ENCODE results near the gene TBCK. TPM values are rescaled to one million over a fixed set of nuclear protein-coding genes. Genes with fewer than 3 reads are reported as not detected.

TBCK gene
- total and polyA plus RNA-seq, 8 donors: 36.1 to 60.0 (median 46.2) TPM

DNA sequence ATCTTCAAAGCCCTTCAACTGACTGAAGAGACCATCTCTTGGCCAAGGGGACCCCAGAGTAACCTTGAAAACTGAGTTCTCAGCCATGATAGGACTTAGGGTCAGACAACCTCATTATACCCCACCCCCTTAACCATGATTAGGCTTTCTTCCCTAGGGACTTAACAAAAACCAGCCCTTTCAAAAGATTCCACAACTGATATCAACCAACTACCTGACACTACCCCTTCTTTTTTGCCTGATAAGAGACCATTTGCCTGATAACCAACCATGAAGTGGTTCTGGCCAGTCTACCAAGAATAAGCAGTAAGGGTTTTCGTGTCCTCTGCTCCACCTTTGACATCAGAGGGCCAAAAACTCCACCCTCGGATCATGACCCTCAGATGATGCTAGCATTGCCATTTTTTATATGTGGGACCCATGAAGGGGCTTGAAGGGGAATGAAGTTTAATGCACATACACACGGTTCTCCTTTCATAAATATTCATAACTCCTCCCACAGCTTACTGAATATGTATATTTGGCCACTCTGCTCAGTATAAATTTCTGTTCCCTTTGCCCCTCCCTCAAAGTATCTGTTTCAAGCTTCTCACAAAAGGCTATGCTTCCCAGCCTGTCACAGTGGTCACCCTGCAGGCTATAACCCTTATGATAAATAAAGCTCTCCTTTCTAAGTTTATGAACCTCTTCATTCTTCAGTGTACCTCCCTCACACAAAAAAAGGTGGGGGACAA is 12.3 kb downstream of the TBCK start:
- H3K36me3 ChIP-seq: peaks cover 0 to 20% of the 10 kb centered on the region in 2 donors
- no peaks in the 10 kb centered on the region for H3K27me3 ChIP-seq
- ATAC-seq (no peak), DNase-seq (no peak)
- H3K4me3 ChIP-seq: no peak overlapping the region
- intact Hi-C loops (cut with DNase I): no loop called here
- H3K27ac ChIP-seq: no peak overlapping the region
- no peaks in the 10 kb centered on the region for H3K4me1 ChIP-seq
- TF ChIP-seq, protein P1, sequence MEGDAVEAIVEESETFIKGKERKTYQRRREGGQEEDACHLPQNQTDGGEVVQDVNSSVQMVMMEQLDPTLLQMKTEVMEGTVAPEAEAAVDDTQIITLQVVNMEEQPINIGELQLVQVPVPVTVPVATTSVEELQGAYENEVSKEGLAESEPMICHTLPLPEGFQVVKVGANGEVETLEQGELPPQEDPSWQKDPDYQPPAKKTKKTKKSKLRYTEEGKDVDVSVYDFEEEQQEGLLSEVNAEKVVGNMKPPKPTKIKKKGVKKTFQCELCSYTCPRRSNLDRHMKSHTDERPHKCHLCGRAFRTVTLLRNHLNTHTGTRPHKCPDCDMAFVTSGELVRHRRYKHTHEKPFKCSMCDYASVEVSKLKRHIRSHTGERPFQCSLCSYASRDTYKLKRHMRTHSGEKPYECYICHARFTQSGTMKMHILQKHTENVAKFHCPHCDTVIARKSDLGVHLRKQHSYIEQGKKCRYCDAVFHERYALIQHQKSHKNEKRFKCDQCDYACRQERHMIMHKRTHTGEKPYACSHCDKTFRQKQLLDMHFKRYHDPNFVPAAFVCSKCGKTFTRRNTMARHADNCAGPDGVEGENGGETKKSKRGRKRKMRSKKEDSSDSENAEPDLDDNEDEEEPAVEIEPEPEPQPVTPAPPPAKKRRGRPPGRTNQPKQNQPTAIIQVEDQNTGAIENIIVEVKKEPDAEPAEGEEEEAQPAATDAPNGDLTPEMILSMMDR (IDR thresholded peaks at IDR 0.05): no peak
- H3K9me3 ChIP-seq: no peaks in the 10 kb centered on the region

DNA sequence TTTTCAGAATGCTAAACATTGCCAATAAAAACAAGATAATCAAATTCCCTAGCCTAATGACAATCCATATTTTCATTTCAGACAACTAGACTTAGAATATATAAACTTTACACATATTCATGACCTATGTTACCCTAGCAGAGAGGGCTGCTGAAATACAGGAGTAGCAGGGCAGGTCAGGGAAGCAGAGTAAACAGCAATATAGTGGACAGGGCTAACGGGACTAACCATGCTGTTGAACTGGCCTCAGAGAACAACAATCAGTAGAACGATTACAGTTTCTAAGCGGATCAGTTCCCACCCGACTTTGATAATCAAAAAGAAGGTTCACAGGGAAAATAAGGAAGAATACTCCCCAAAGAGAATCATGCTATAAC is 14.0 kb downstream of the TBCK start:
- H3K4me3 ChIP-seq: no peak overlapping the region
- no peak overlapping the region for H3K27ac ChIP-seq
- TF ChIP-seq, protein P1 (IDR thresholded peaks at IDR 0.05): no peak
- ATAC-seq (no peak), DNase-seq (no peak)
- H3K4me1 ChIP-seq: no peaks in the 10 kb centered on the region
- H3K27me3 ChIP-seq: no peaks in the 10 kb centered on the region
- no peaks in the 10 kb centered on the region for H3K9me3 ChIP-seq
- intact Hi-C loops (cut with DNase I): no loop called here
- H3K36me3 ChIP-seq: peaks cover 0 to 22% of the 10 kb centered on the region in 2 donors

DNA sequence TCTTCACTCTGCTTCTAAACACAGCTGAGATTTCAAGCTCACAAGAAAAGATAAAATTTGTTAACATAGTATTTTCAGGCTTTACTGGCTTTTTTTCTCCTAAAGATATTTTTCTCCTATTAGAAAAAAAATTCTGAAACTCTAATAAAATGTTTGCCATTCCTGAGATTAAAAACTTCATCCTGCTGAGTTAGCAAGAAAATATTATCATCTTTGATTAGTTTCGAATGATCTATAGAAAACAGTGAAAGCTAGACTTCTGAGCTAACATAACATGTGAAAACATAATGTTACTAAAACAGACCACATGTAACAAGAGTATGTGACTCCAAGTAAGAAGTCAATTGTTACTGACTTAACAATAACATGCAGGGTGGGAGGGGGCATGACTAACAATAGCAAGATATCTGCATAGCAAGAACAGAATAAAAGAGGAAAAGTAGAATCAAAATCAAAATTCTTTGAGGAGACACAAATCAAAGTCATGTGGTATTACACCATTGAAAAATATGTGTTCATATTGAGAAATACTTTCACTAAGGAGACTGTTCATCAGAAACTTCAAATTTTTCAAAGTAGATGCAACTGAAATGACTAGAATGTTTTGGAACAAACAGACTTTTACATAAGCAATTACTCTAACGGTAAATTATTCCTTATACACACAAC is 14.5 kb downstream of the TBCK start:
- Histone ChIP-seq H3K4me3 (no peak overlapping the region), H3K36me3 (peaks cover 0 to 22% of the 10 kb centered on the region in 2 donors), H3K27me3 (no peaks in the 10 kb centered on the region), H3K9me3 (no peaks in the 10 kb centered on the region), H3K27ac (no peak overlapping the region), H3K4me1 (no peaks in the 10 kb centered on the region)
- TF ChIP-seq, protein P1 (IDR thresholded peaks at IDR 0.05): no peak
- ATAC-seq (no peak), DNase-seq (no peak)
- intact Hi-C loops (cut with DNase I): no loop called here

DNA sequence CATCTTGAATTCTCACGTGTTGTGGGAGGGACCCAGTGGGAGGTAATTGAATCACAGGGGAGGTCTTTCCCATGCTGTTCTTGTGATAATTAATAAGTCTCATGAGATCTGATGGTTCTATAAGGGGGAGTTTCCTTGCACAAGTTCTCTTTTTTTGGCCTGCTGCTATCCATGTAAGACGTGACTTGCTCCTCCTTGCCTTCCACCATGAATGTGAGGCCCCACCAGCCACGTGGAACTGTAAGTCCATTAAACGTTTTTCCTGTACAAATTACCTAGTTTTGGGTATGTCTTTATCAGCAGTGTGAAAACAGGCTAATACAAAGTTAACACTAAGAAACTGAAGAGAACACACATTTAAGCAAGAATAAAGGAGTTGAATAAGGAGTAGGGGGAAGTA is 16.0 kb downstream of the TBCK start:
- Histone ChIP-seq H3K4me3 (no peak overlapping the region), H3K9me3 (no peaks in the 10 kb centered on the region), H3K27me3 (no peaks in the 10 kb centered on the region), H3K4me1 (no peaks in the 10 kb centered on the region), H3K27ac (no peak overlapping the region), H3K36me3 (peaks cover 0 to 35% of the 10 kb centered on the region in 2 donors)
- TF ChIP-seq, protein P1 (IDR thresholded peaks at IDR 0.05): no peak
- no peak for DNase-seq
- no peak for ATAC-seq
- intact Hi-C loops (cut with DNase I): no loop called here

DNA sequence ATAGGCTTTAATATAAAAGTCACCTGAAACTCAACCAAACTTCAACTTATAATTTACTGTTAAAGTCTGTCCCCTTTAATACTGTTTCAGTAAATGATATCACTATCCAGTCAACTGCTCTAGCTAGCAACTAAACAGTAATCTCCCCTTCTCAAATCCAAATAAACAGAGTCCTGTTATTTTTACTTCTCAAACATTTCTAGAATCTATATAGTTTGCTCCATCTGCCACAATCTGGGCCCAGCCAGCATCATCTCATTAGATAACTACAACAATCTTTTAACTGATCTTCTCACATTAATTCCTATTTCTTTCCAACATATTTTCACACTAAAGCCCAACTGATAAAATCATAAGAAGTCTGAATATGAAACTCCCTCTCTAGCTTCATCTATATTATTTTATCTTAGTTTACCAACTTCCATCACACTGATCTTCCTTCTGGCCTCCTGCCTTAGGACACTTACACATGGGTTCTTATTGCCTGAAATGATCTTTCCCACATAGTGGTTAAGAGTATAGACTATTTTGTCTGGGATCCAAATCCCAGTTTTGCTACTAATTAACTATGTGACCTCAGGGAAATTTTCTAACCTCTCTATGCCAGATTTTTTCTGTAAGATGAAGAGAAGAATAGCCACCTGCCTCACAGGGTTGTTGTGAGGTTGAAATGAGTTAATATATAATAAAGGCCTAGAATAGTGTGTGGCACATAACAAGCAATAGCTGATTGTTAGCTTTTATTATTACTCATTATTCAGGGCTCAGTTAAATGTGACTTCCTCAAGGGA is 18.6 kb downstream of the TBCK start:
- H3K36me3 ChIP-seq: peaks cover 0 to 49% of the 10 kb centered on the region in 2 donors
- intact Hi-C loops (cut with DNase I): no loop called here
- ATAC-seq: no peak
- H3K27ac ChIP-seq: no peak overlapping the region
- H3K27me3 ChIP-seq: no peaks in the 10 kb centered on the region
- no peak for DNase-seq
- H3K9me3 ChIP-seq: no peaks in the 10 kb centered on the region
- H3K4me1 ChIP-seq: no peaks in the 10 kb centered on the region
- H3K4me3 ChIP-seq: no peak overlapping the region
- TF ChIP-seq, protein P1 (IDR thresholded peaks at IDR 0.05): no peak
